Adrenal gland (tissue), 12 donors: Measurements from ENCODE around the gene DUSP3. TPM values are rescaled to one million over a fixed set of nuclear protein-coding genes. Genes with fewer than 3 reads are reported as not detected.

Source experiments
- DNase-seq, 7 donors: peaks; one replicate each; pipeline ENCODE4 v3.0.0-alpha.2; 2019 to 2020
- H3K27ac ChIP-seq, 5 donors: fragments of 200-600 bp; sonication (generic) in 4 of 5; 1 replicate in 3 of 5; 2 replicates in 2 of 5; pipeline versions ENCODE4 v1.5.1 to v1.8.0; 2016 to 2020; ENCODE audit warnings: mild to moderate bottlenecking in 1 of 5
- H3K27me3 ChIP-seq: fragments of 200-600 bp; 2 replicates; pipeline ENCODE4 v1.8.0; 2021
- H3K36me3 ChIP-seq, 2 donors: fragments of 200-600 bp; replicated peaks in 1 of 2; 1 replicate in 1 of 2; 2 replicates in 1 of 2; pipeline versions ENCODE4 v1.5.1 to v1.8.0; 2018 to 2022
- H3K4me1 ChIP-seq, 2 donors: fragments of 200-600 bp; replicated peaks in 1 of 2; 1 replicate in 1 of 2; 2 replicates in 1 of 2; pipeline versions ENCODE4 v1.5.1 to v1.8.0; 2018 to 2021
- H3K4me3 ChIP-seq, 4 donors: fragments of 200-600 bp; sonication (generic) in 3 of 4; one replicate each; pipeline ENCODE4 v1.5.1; 2016 to 2018
- H3K9me3 ChIP-seq, 3 donors: fragments of 200-600 bp; sonication (generic) in 1 of 3; replicated peaks in 1 of 3; 1 replicate in 2 of 3; 2 replicates in 1 of 3; pipeline versions ENCODE4 v1.5.1 to v1.8.0; 2016 to 2021
- CTCF ChIP-seq, 6 experiments: fragments of 450-650 bp in 4 of 6; fragments of 200-600 bp in 2 of 6; sonication (generic) in 1 of 6; IDR thresholded peaks; 1 replicate in 5 of 6; 2 replicates in 1 of 6; pipeline versions ENCODE4 v1.5.1 to v1.8.0; 2016 to 2021; ENCODE audit warnings: antibody characterized with exemption in 6 of 6, mild to moderate bottlenecking in 2 of 6, moderate library complexity in 1 of 6
- POLR2A ChIP-seq, 2 donors: fragments of 450-650 bp; IDR thresholded peaks; one replicate each; pipeline ENCODE4 v1.6.1; 2017; ENCODE audit warnings: antibody characterized with exemption in 2 of 2, mild to moderate bottlenecking in 2 of 2, moderate library complexity in 1 of 2
- WGBS, 4 donors: extraction: QIAGEN DNeasy Blood & Tissue Kit in 2 of 4; methylation state at CpG; one replicate each; pipeline versions ENCODE4 v1.1.5 to v1.1.7; 2013 to 2017; 5-methylcytosine and 5-hydroxymethylcytosine counted together
- intact Hi-C, 2 donors: fragments of 100-400 bp; cut with DNase I; formaldehyde crosslinking; loops; one replicate each; pipeline versions ENCODE4 v1.14.1 to v1.15.0; 2022 to 2023
- polyA plus RNA-seq, 3 donors: library from polyadenylated mRNA; stranded (reverse); fragments of 200-250 nt in 2 of 3; fragments of 350-450 nt in 1 of 3; fragmentation: Illumina TruSeq in 1 of 3; extraction: RNeasy Lipid Tissue Mini Kit (QIAGEN cat#74804) in 1 of 3; gene quantifications; one replicate each; pipeline ENCODE4 v1.2.3, GENCODE V29; 2013 to 2014
- total RNA-seq, 9 donors: library from RNA; depleted of rRNA in 4 of 9; stranded (reverse); fragments of >200 nt in 4 of 9; fragments of 120-200 nt in 1 of 9; fragmentation: NEBNext Ultra II Directional in 1 of 9; extraction: Animal tissue kit (Norgen Biotek cat#: 25700) in 1 of 9; gene quantifications; one replicate each; pipeline versions ENCODE4 v1.1.0 to v1.2.4, GENCODE V29; 2013 to 2023
- donor health status: healthy with polysubstance abuse.
- donor health status: Bipolar disorder and iron deficiency.
- donor health status: DM: yes; HTN: yes; CAD: no.
- donor health status: DM: no; HTN: no; CAD: no.
- donor health status: DM: no; HTN: no; CAD: no.
- donor health status: DM: yes; HTN: yes; CAD: no.

DUSP3 gene
- total and polyA plus RNA-seq, 12 donors, result 56.3 to 136 (median 79.5) TPM

GRCh38 chr17:43791589-43791988, 12.8 kb upstream of the DUSP3 start:
- no peaks in the 10 kb centered on the region for H3K4me1 ChIP-seq
- no peak for TF ChIP-seq CTCF (IDR thresholded peaks at IDR 0.05)
- TF ChIP-seq POLR2A (IDR thresholded peaks at IDR 0.05), result no peak
- H3K27me3 ChIP-seq, result no peaks in the 10 kb centered on the region
- DNase-seq, result no peak
- no peak overlapping the region for H3K27ac ChIP-seq
- H3K9me3 ChIP-seq, result no peaks in the 10 kb centered on the region
- intact Hi-C loops, result no loop called here
- 4 to 17% (median 16%) methylated on average over 3 of the region's 3 CpGs for WGBS, 4 donors
- H3K36me3 ChIP-seq, result no peaks in the 10 kb centered on the region
- H3K4me3 ChIP-seq, result no peak overlapping the region

DNA sequence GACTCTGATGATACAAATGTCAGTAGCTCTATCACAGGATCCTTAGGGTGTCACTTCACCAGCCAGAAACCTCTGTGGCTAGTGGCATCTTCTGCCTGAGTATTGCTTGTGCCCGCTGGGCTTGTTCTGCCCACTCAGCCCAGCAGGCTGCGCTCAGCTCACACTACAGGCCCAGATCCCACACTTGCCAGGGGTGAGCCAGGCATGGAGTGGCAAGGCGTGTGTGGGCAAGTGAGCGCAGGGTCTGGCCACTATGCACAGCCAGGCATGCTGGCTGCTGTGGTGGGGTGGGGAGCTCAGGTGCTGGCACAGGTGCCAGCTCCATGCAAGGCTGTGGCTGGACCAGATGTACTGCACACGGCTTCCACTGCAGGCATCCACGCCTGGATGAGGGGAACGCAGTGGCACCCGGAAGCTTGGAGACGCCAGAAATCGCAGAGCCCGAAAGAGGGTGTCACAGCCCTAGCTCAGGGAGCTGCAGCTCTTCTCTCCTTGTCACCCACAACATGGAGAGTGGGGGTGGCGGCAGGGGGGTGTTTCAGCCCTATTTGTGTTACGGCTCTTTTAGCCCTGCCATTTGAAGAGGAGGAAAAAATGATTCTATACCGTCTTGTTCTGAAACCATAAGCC, 11.6 kb upstream of the DUSP3 start:
- intact Hi-C loops, result no loop called here

GRCh38 chr17:43789482-43789881, 10.7 kb upstream of the DUSP3 start:
- no peaks in the 10 kb centered on the region for H3K4me1 ChIP-seq
- no peak overlapping the region for H3K27ac ChIP-seq
- H3K4me3 ChIP-seq, result no peak overlapping the region
- DNase-seq, result no peak
- no peaks in the 10 kb centered on the region for H3K9me3 ChIP-seq
- intact Hi-C loops, result loop anchor here in 1 of 2 donors (10.0 kb wide), 1 partner anchor 45 kb away; the partner anchor contains the start of gene MPP3
- H3K27me3 ChIP-seq, result no peaks in the 10 kb centered on the region
- WGBS, 4 donors, result 63 to 96% (median 85%) methylated on average over 1 of the region's 1 CpG
- no peak for TF ChIP-seq CTCF (IDR thresholded peaks at IDR 0.05)
- no peak for TF ChIP-seq POLR2A (IDR thresholded peaks at IDR 0.05)
- H3K36me3 ChIP-seq, result no peaks in the 10 kb centered on the region

More for the DNA sequence above, 11.6 kb upstream of the DUSP3 start:
- no peak overlapping the region for H3K27ac ChIP-seq
- H3K36me3 ChIP-seq, result no peaks in the 10 kb centered on the region
- H3K27me3 ChIP-seq, result no peaks in the 10 kb centered on the region
- no peaks in the 10 kb centered on the region for H3K4me1 ChIP-seq
- WGBS, 4 donors, result 81 to 89% (median 85%) methylated on average over 8 to 14 of the region's 14 CpGs
- no peak for TF ChIP-seq POLR2A (IDR thresholded peaks at IDR 0.05)
- TF ChIP-seq CTCF (IDR thresholded peaks at IDR 0.05), result no peak
- no peak for DNase-seq
- H3K9me3 ChIP-seq, result no peaks in the 10 kb centered on the region
- no peak overlapping the region for H3K4me3 ChIP-seq

DNA sequence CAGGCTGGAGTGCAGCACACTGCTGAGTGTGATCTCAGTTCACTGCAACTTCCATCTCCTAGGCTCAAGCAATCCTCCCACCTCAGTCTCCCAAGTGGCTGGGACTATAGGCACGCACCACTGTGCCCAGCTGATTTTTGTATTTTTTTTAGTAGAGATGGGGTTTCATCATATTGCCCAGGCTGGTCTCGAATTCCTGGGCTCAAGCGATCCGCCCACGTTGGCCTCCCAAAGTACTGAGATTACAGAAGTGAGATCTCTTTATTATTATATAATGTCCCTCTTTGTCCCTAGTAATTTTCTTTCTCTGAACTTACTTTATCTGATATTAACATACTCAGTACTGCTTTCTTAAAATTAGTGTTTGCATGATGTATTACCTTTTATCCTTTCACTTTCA, 9.8 kb upstream of the DUSP3 start:
- no peak for DNase-seq
- H3K4me3 ChIP-seq, result no peak overlapping the region
- TF ChIP-seq CTCF (IDR thresholded peaks at IDR 0.05) (no peak), POLR2A (IDR thresholded peaks at IDR 0.05) (no peak)
- no peaks in the 10 kb centered on the region for H3K27me3 ChIP-seq
- H3K27ac ChIP-seq, result no peak overlapping the region
- intact Hi-C loops, result loop anchor here in 1 of 2 donors (10.0 kb wide), 1 partner anchor 46 kb away; the partner anchor contains the start of gene MPP3
- no peaks in the 10 kb centered on the region for H3K4me1 ChIP-seq
- H3K36me3 ChIP-seq, result no peaks in the 10 kb centered on the region
- H3K9me3 ChIP-seq, result no peaks in the 10 kb centered on the region
- WGBS, 4 donors, result 74 to 87% (median 82%) methylated on average over 5 of the region's 5 CpGs
